ENCODE measurements around the gene DLGAP3. TPM values are rescaled to one million over a fixed set of nuclear protein-coding genes. Genes with fewer than 3 reads are reported as not detected.
A peak's percentile ranks its signal among the peaks of the same experiment; 100 is the strongest.

The DLGAP3 gene
- total and polyA plus RNA-seq, 8 donors = 0.15 to 0.29 (median 0.18) TPM; not detected in 3

GRCh38 chr1:34927316-34927715, 2.1 kb downstream of the DLGAP3 start:
- no peaks in the 10 kb centered on the region for H3K9me3 ChIP-seq
- DNase-seq = no peak
- H3K27ac ChIP-seq = no peak overlapping the region
- 51 to 74% (median 60%) methylated on average over 7 to 8 of the region's 8 CpGs for WGBS, 5 donors
- intact Hi-C loops (cut with DNase I; ENCODE audit: low total_unique reads) = no loop called here
- no peak overlapping the region for H3K4me3 ChIP-seq
- H3K27me3 ChIP-seq = peaks cover 17 to 100% (median 76%) of the 10 kb centered on the region in 3 donors
- TF ChIP-seq CTCF (IDR thresholded peaks at IDR 0.05) = no peak
- no peak for TF ChIP-seq EP300 (IDR thresholded peaks at IDR 0.05)
- no peak for TF ChIP-seq POLR2A (IDR thresholded peaks at IDR 0.05)
- TF ChIP-seq POLR2AphosphoS5 (IDR thresholded peaks at IDR 0.05) = no peak
- peaks cover 16 to 20% (median 17%) of the 10 kb centered on the region in 4 donors for H3K4me1 ChIP-seq
- no peaks in the 10 kb centered on the region for H3K36me3 ChIP-seq

- Histone ChIP-seq H3K4me1 (peaks cover 16 to 20% (median 17%) of the 10 kb centered on the region in 4 donors), H3K36me3 (no peaks in the 10 kb centered on the region), H3K27ac (no peak overlapping the region), H3K4me3 (no peak overlapping the region), H3K9me3 (no peaks in the 10 kb centered on the region), H3K27me3 (peaks cover 17 to 100% (median 76%) of the 10 kb centered on the region in 3 donors)
- WGBS, 5 donors = 19 to 31% (median 29%) methylated on average over 5 of the region's 5 CpGs
- intact Hi-C loops (cut with DNase I; ENCODE audit: low total_unique reads) = no loop called here
- no peak for DNase-seq
- TF ChIP-seq EP300 (IDR thresholded peaks at IDR 0.05) = no peak
Observed at GRCh38 chr1:34926894-34927293, 2.6 kb downstream of the DLGAP3 start.

DNA sequence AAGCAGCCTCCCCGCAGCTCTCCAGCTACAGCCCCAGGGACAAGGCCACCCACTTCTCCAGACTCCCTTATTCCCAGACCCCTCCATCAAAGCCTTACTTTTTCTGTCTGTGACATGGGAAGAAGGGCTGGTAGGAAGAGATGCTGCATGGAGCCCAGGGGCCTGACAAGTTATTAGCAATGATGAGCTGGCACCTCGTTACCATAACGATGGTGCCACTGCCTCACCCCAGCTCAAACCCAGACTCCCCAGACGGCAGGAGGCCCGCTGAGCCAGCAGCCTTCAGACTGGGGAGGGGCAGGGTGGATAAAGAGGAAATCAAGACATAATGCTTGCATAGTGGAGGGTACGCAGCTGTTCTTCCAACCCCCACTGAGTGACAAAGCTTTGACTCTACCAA, 3.3 kb downstream of the DLGAP3 start:
- Histone ChIP-seq H3K36me3 (no peaks in the 10 kb centered on the region), H3K4me3 (no peak overlapping the region), H3K27me3 (peaks cover 17 to 100% (median 73%) of the 10 kb centered on the region in 3 donors), H3K9me3 (no peaks in the 10 kb centered on the region), H3K27ac (no peak overlapping the region), H3K4me1 (peaks cover 16 to 20% (median 17%) of the 10 kb centered on the region in 4 donors)
- intact Hi-C loops (cut with DNase I; ENCODE audit: low total_unique reads) = no loop called here
- DNase-seq = no peak
- 55 to 72% (median 68%) methylated on average over 4 to 6 of the region's 6 CpGs for WGBS, 5 donors
- TF ChIP-seq POLR2A (IDR thresholded peaks at IDR 0.05) = no peak
- no peak for TF ChIP-seq POLR2AphosphoS5 (IDR thresholded peaks at IDR 0.05)
- no peak for TF ChIP-seq CTCF (IDR thresholded peaks at IDR 0.05)
- no peak for TF ChIP-seq EP300 (IDR thresholded peaks at IDR 0.05)

GRCh38 chr1:34925730-34926129, 3.7 kb downstream of the DLGAP3 start:
- H3K9me3 ChIP-seq = no peaks in the 10 kb centered on the region
- 66 to 81% (median 77%) methylated on average over 2 of the region's 2 CpGs for WGBS, 5 donors
- H3K36me3 ChIP-seq = no peaks in the 10 kb centered on the region
- intact Hi-C loops (cut with DNase I; ENCODE audit: low total_unique reads) = no loop called here
- H3K4me1 ChIP-seq = peaks cover 16 to 20% (median 17%) of the 10 kb centered on the region in 4 donors
- no peak overlapping the region for H3K4me3 ChIP-seq
- TF ChIP-seq EP300 (IDR thresholded peaks at IDR 0.05) (no peak), POLR2A (IDR thresholded peaks at IDR 0.05) (no peak), POLR2AphosphoS5 (IDR thresholded peaks at IDR 0.05) (no peak), CTCF (IDR thresholded peaks at IDR 0.05) (no peak)
- DNase-seq = no peak
- no peak overlapping the region for H3K27ac ChIP-seq
- peaks cover 17 to 100% (median 69%) of the 10 kb centered on the region in 3 donors for H3K27me3 ChIP-seq

DNA sequence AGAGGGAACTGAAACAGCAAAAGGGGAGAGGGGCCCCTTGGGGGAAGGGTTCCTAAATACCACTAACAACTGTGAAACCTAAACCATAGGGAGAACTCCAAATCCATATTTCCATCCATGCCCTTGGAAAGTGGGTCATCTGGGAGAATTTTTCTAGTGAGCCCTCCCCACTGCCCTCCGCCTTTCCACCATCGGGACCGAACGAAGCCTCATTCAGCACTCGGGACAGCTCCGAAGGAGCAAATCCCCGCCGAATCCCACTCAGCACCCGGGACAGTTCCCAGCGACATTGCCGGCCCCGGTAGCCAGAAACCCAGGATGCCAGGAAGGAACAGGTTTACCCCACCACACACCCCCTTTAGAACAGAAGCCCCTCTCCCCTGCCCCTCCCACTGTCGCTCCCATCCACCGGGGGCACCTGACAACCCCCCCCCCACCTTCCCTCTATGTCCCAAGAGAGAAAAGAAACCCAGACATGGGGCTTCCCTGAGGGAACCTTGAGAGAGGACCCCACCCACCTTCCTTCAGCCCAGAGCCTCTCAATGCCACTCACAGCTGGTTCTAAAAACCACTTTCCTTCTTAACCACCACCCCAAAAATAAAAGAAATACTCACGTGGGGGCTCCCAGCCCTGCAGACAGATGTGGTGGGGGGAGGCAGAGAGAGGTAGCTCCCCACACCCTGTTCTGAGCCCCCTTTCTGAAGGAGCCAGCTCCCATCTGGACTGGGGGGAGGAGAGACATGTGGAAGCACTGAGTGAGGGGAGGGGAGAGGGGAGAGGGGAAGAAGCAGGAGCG, 4.5 kb downstream of the DLGAP3 start:
- intact Hi-C loops (cut with DNase I; ENCODE audit: low total_unique reads) = no loop called here
- WGBS, 5 donors = 3 to 11% (median 5%) methylated on average over 12 to 16 of the region's 16 CpGs
- Histone ChIP-seq H3K4me1 (peaks cover 12 to 15% (median 13%) of the 10 kb centered on the region in 4 donors), H3K27ac (no peak overlapping the region), H3K9me3 (no peaks in the 10 kb centered on the region), H3K4me3 (no peak overlapping the region), H3K27me3 (peaks cover 10 to 100% (median 64%) of the 10 kb centered on the region in 3 donors), H3K36me3 (no peaks in the 10 kb centered on the region)
- peak; percentile 46 to 89 for DNase-seq
- TF ChIP-seq EP300 (IDR thresholded peaks at IDR 0.05) = no peak
- no peak for TF ChIP-seq CTCF (IDR thresholded peaks at IDR 0.05)
- no peak for TF ChIP-seq POLR2AphosphoS5 (IDR thresholded peaks at IDR 0.05)

Data from stomach (tissue), 9 donors.